WTC11 (cell line): ENCODE data around the gene FANCL. TPM values are rescaled to one million over a fixed set of nuclear protein-coding genes. Genes with fewer than 3 reads are reported as not detected.

Experiments used
- AFF4 ChIP-seq: sonication (generic); formaldehyde crosslinking; IDR thresholded peaks from 2 replicates; pipeline ENCODE4 v1.8.1; 2023; ENCODE audit warnings: mild to moderate bottlenecking, missing genetic modification reagents, borderline replicate concordance
- ARID4B ChIP-seq: sonication (generic); formaldehyde crosslinking; IDR thresholded peaks from 2 replicates; pipeline ENCODE4 v1.8.0; 2023; ENCODE audit warnings: missing genetic modification reagents, mild to moderate bottlenecking, borderline replicate concordance
- ATF1 ChIP-seq: sonication (generic); formaldehyde crosslinking; IDR thresholded peaks from 2 replicates; pipeline ENCODE4 v1.8.1; 2023; ENCODE audit warnings: mild to moderate bottlenecking, moderate library complexity, missing genetic modification reagents
- ATF3 ChIP-seq: sonication (generic); formaldehyde crosslinking; conservative IDR thresholded peaks from 2 replicates; pipeline ENCODE4 v1.8.1; 2022; ENCODE audit warnings: mild to moderate bottlenecking, missing genetic modification reagents
- E2F4 ChIP-seq: sonication (generic); formaldehyde crosslinking; IDR thresholded peaks from 2 replicates; pipeline ENCODE4 v1.8.1; 2022; ENCODE audit warnings: low read depth, mild to moderate bottlenecking, moderate library complexity, missing genetic modification reagents, borderline replicate concordance
- MAX ChIP-seq: sonication (generic); formaldehyde crosslinking; IDR thresholded peaks from 2 replicates; pipeline ENCODE4 v1.8.0; 2022; ENCODE audit warnings: mild to moderate bottlenecking, missing genetic modification reagents
- MYBL2 ChIP-seq: sonication (generic); formaldehyde crosslinking; IDR thresholded peaks from 2 replicates; pipeline ENCODE4 v1.8.1; 2023; ENCODE audit warnings: mild to moderate bottlenecking, moderate library complexity, missing genetic modification reagents
- NR3C1 ChIP-seq: sonication (generic); formaldehyde crosslinking; conservative IDR thresholded peaks from 2 replicates; pipeline ENCODE4 v1.8.1; 2023; ENCODE audit warnings: low read depth, mild to moderate bottlenecking, missing genetic modification reagents
- PRRX2 ChIP-seq: fragments of 250-450 bp; sonication (Bioruptor Pico); IDR thresholded peaks from 2 replicates; pipeline ENCODE4 v1.8.0; 2021; ENCODE audit warnings: mild to moderate bottlenecking
- USF2 ChIP-seq: sonication (generic); formaldehyde crosslinking; IDR thresholded peaks from 2 replicates; pipeline ENCODE4 v1.8.1; 2023; ENCODE audit warnings: mild to moderate bottlenecking, missing genetic modification reagents, moderate library complexity
- ZBTB43 ChIP-seq: sonication (generic); formaldehyde crosslinking; IDR thresholded peaks from 2 replicates; pipeline ENCODE4 v1.8.1; 2023; ENCODE audit warnings: mild to moderate bottlenecking, missing genetic modification reagents
- ZNF138 ChIP-seq: sonication (generic); formaldehyde crosslinking; conservative IDR thresholded peaks from 2 replicates; pipeline ENCODE4 v1.8.1; 2022; ENCODE audit warnings: mild to moderate bottlenecking, moderate library complexity, missing genetic modification reagents
- ZNF671 ChIP-seq: fragments of 250-450 bp; sonication (Bioruptor Pico); IDR thresholded peaks from 2 replicates; pipeline ENCODE4 v1.8.0; 2021; ENCODE audit warnings: mild to moderate bottlenecking
- total RNA-seq: library from RNA; stranded (reverse); gene quantifications from 3 replicates; pipeline ENCODE4 v1.2.3, GENCODE V29; 2021

The FANCL gene
- total RNA-seq, 1 experiment from 2014 or later = 38.8 TPM

- TF ChIP-seq ARID4B (CRISPR knock-in tag) (peak; percentile 78; the same call in 1 of the 2 replicates), PRRX2 (CRISPR knock-in tag) (no peak), USF2 (CRISPR knock-in tag) (no peak), ATF3 (CRISPR knock-in tag) (no peak), MAX (peak; percentile 95), AFF4 (CRISPR knock-in tag) (peak; percentile 90), ZNF671 (CRISPR knock-in tag) (no peak), E2F4 (CRISPR knock-in tag) (peak; percentile 98), ZNF138 (CRISPR knock-in tag) (no peak; the same call in 1 of the 2 replicates), NR3C1 (no peak), ZBTB43 (CRISPR knock-in tag) (0 out of 2 replicates have a peak, but pooled peaks have one; percentile 14), MYBL2 (CRISPR knock-in tag) (peak; percentile 80; the same call in 1 of the 2 replicates), ATF1 (CRISPR knock-in tag) (no peak; the same call in 1 of the 2 replicates)
Observed at GRCh38 chr2:58240670-58241545, at the start of gene FANCL (continued).
